CD4-positive, alpha-beta T cell treated with Interleukin-4 for 1 hour (primary cell): ENCODE measurements around the gene DEXI.
"Not testable (repeated sequence)": the region's sequence is repeated elsewhere in the genome, so short reads cannot be mapped to it uniquely, and the experiment has no call there.

Experiments
- DNase-seq, 2 donors: peaks; one replicate each; pipeline ENCODE4 v3.0.0-alpha.2; 2020 to 2022

Gene DEXI

GRCh38 chr16:10940501-10941079, 1.7 kb downstream of the DEXI start:
- DNase-seq, result no peak

- DNase-seq, result no peak
These were observed 2.5 kb downstream of the DEXI start for GRCh38 chr16:10939649-10940234.

- no peak for DNase-seq
These were observed 3.2 kb downstream of the DEXI start for GRCh38 chr16:10938796-10939648.

GRCh38 chr16:10938321-10938720, 3.9 kb downstream of the DEXI start:
- DNase-seq, result no peak

- no peak for DNase-seq
These were observed 5.0 kb downstream of the DEXI start for GRCh38 chr16:10937068-10937859.

GRCh38 chr16:10936272-10936984, 5.8 kb downstream of the DEXI start:
- DNase-seq, result no peak

GRCh38 chr16:10935226-10935915, 6.9 kb downstream of the DEXI start:
- no peak for DNase-seq

GRCh38 chr16:10934325-10935107, 7.8 kb downstream of the DEXI start:
- DNase-seq, result no peak

- no peak for DNase-seq
These were observed 8.4 kb downstream of the DEXI start for GRCh38 chr16:10933865-10934264.

GRCh38 chr16:10932959-10933710, 9.1 kb downstream of the DEXI start:
- DNase-seq, result no peak

GRCh38 chr16:10931977-10932632, 10.2 kb downstream of the DEXI start:
- no peak for DNase-seq

GRCh38 chr16:10931134-10931533, 11.1 kb downstream of the DEXI start:
- no peak for DNase-seq

- DNase-seq, result no peak
These were observed 11.5 kb downstream of the DEXI start for GRCh38 chr16:10930755-10931093.

- DNase-seq, result no peak
These were observed 12.2 kb downstream of the DEXI start for GRCh38 chr16:10929853-10930754.

- not testable (repeated sequence) for DNase-seq
These were observed 13.2 kb downstream of the DEXI start for GRCh38 chr16:10929097-10929496.

- no peak for DNase-seq
These were observed 14.7 kb downstream of the DEXI start for GRCh38 chr16:10927497-10928112.

GRCh38 chr16:10926867-10927266, 15.4 kb downstream of the DEXI start:
- no peak for DNase-seq

- no peak for DNase-seq
These were observed 16.2 kb downstream of the DEXI start for GRCh38 chr16:10926094-10926493.
